Smooth muscle cell (in vitro differentiated cells): ENCODE measurements around the gene PIGC. TPM values are rescaled to one million over a fixed set of nuclear protein-coding genes. Genes with fewer than 3 reads are reported as not detected.

Experiments
- DNase-seq: peaks from one replicate; lab custom pipeline; 2025; ENCODE audit not compliant: unreplicated experiment; lab: John Stamatoyannopoulos, UW
- H2AFZ ChIP-seq: fragments of 200-600 bp; sonication (generic); 2 replicates; pipeline ENCODE4 v1.6.0; 2016; ENCODE audit warnings: antibody characterized with exemption, low read depth, mild to moderate bottlenecking
- H3F3A ChIP-seq: fragments of 200-600 bp; sonication (generic); 2 replicates; pipeline ENCODE4 v1.6.0; 2017; ENCODE audit warnings: antibody characterized with exemption, low read depth
- H3K27ac ChIP-seq: fragments of 200-600 bp; sonication (generic); 2 replicates; pipeline ENCODE4 v1.5.1; 2016; ENCODE audit warnings: low read depth, mild to moderate bottlenecking
- H3K27me3 ChIP-seq: fragments of 200-600 bp; sonication (generic); 2 replicates; pipeline ENCODE4 v1.6.1; 2016; ENCODE audit warnings: low read depth, mild to moderate bottlenecking
- H3K36me3 ChIP-seq: fragments of 200-600 bp; sonication (generic); 2 replicates; pipeline ENCODE4 v1.5.1; 2016; ENCODE audit warnings: low read depth
- H3K4me1 ChIP-seq: fragments of 200-600 bp; sonication (generic); 2 replicates; pipeline ENCODE4 v1.5.1; 2016; ENCODE audit warnings: low read depth
- H3K4me2 ChIP-seq: fragments of 200-600 bp; sonication (generic); 2 replicates; pipeline ENCODE4 v1.6.0; 2016; ENCODE audit warnings: mild to moderate bottlenecking
- H3K4me3 ChIP-seq: fragments of 200-600 bp; sonication (generic); 2 replicates; pipeline ENCODE4 v1.5.1; 2016; ENCODE audit warnings: mild to moderate bottlenecking
- H3K79me2 ChIP-seq: fragments of 200-600 bp; sonication (generic); 2 replicates; pipeline ENCODE4 v1.6.0; 2016; ENCODE audit warnings: low read depth, mild to moderate bottlenecking
- H3K9ac ChIP-seq: fragments of 200-600 bp; sonication (generic); 2 replicates; pipeline ENCODE4 v1.6.0; 2016; ENCODE audit warnings: low read depth
- H3K9me3 ChIP-seq: fragments of 200-600 bp; sonication (generic); replicated peaks from 2 replicates; pipeline ENCODE4 v1.5.1; 2016; ENCODE audit warnings: low read depth
- H4K20me1 ChIP-seq: fragments of 200-600 bp; sonication (generic); 2 replicates; pipeline ENCODE4 v1.6.0; 2016; ENCODE audit warnings: low read depth
- CTCF ChIP-seq: fragments of 200-600 bp; sonication (generic); IDR thresholded peaks from 2 replicates; pipeline ENCODE4 v1.5.1; 2017; ENCODE audit warnings: borderline replicate concordance, mild to moderate bottlenecking, antibody characterized with exemption; ENCODE audit not compliant: insufficient read depth, poor library complexity, severe bottlenecking
- WGBS: methylation state at CpG from one replicate; pipeline ENCODE4 v1.1.7; 2016; ENCODE audit warnings: low lambda C conversion rate; 5-methylcytosine and 5-hydroxymethylcytosine counted together
- polyA plus RNA-seq: library from polyadenylated mRNA; unstranded; fragments of >200 nt; fragmentation: Nextera tagmentation; extraction: Ambion mirVana; gene quantifications from 2 replicates; pipeline ENCODE4 v1.2.1, GENCODE V29; 2016
- total RNA-seq: library from RNA; depleted of rRNA; stranded (reverse); fragments of >200 nt; gene quantifications from 2 replicates; pipeline ENCODE4 v1.2.3, GENCODE V29; 2014

Gene PIGC
- total and polyA plus RNA-seq, 2 experiments from 2014 or later, result 25.3 to 41.1 TPM

- Histone ChIP-seq H2AFZ (no peak overlapping the region), H4K20me1 (no peaks in the 10 kb centered on the region), H3K4me2 (no peak overlapping the region), H3K79me2 (peaks cover 14% of the 10 kb centered on the region), H3K9me3 (no peaks in the 10 kb centered on the region), H3K9ac (no peak overlapping the region), H3F3A (no peaks in the 10 kb centered on the region), H3K36me3 (no peaks in the 10 kb centered on the region), H3K4me3 (no peak overlapping the region), H3K27me3 (no peaks in the 10 kb centered on the region), H3K4me1 (no peaks in the 10 kb centered on the region), H3K27ac (peak overlapping the region; percentile 58)
- no peak for DNase-seq
- 69% methylated on average over 9 of the region's 9 CpGs for WGBS
- TF ChIP-seq CTCF, result no peak
These were observed 12.1 kb downstream of the PIGC start for GRCh38 chr1:172431721-172432192.

- H2AFZ ChIP-seq, result no peak overlapping the region
- no peak overlapping the region for H3K27ac ChIP-seq
- H3K27me3 ChIP-seq, result no peaks in the 10 kb centered on the region
- H3F3A ChIP-seq, result no peaks in the 10 kb centered on the region
- H3K79me2 ChIP-seq, result peaks cover 14% of the 10 kb centered on the region
- no peaks in the 10 kb centered on the region for H3K4me1 ChIP-seq
- no peak overlapping the region for H3K4me3 ChIP-seq
- H3K36me3 ChIP-seq, result no peaks in the 10 kb centered on the region
- DNase-seq, result no peak
- no peak overlapping the region for H3K4me2 ChIP-seq
- no peaks in the 10 kb centered on the region for H3K9me3 ChIP-seq
- no peak overlapping the region for H3K9ac ChIP-seq
- 96% methylated on average over 2 of the region's 2 CpGs for WGBS
- no peak for TF ChIP-seq CTCF
- no peaks in the 10 kb centered on the region for H4K20me1 ChIP-seq
These were observed 12.7 kb downstream of the PIGC start for GRCh38 chr1:172431204-172431603.

GRCh38 chr1:172430128-172430454 lies 13.8 kb downstream of the PIGC start:
- no peak overlapping the region for H3K9ac ChIP-seq
- no peak overlapping the region for H3K27ac ChIP-seq
- H3K79me2 ChIP-seq, result peaks cover 14% of the 10 kb centered on the region
- no peaks in the 10 kb centered on the region for H3K27me3 ChIP-seq
- no peaks in the 10 kb centered on the region for H4K20me1 ChIP-seq
- no peaks in the 10 kb centered on the region for H3K9me3 ChIP-seq
- no peaks in the 10 kb centered on the region for H3K4me1 ChIP-seq
- no peak overlapping the region for H3K4me3 ChIP-seq
- H3F3A ChIP-seq, result no peaks in the 10 kb centered on the region
- no peaks in the 10 kb centered on the region for H3K36me3 ChIP-seq
- WGBS, result 88% methylated on average over 1 of the region's 1 CpG
- H2AFZ ChIP-seq, result no peak overlapping the region
- no peak overlapping the region for H3K4me2 ChIP-seq
- no peak for DNase-seq
- TF ChIP-seq CTCF, result no peak

- 96% methylated on average over 1 of the region's 1 CpG for WGBS
- TF ChIP-seq CTCF, result peak; percentile 83
- H2AFZ ChIP-seq, result no peak overlapping the region
These were observed 14.3 kb downstream of the PIGC start for GRCh38 chr1:172429331-172430127.

More at GRCh38 chr1:172429331-172430127, 14.3 kb downstream of the PIGC start:
- Histone ChIP-seq H3K4me3 (no peak overlapping the region), H3K27me3 (no peaks in the 10 kb centered on the region), H3K4me2 (no peak overlapping the region), H3K9me3 (no peaks in the 10 kb centered on the region), H3K27ac (no peak overlapping the region), H3K79me2 (peaks cover 14% of the 10 kb centered on the region), H4K20me1 (no peaks in the 10 kb centered on the region), H3K9ac (no peak overlapping the region), H3K36me3 (no peaks in the 10 kb centered on the region), H3F3A (no peaks in the 10 kb centered on the region), H3K4me1 (no peaks in the 10 kb centered on the region)
- DNase-seq, result no peak
